Anterior cingulate cortex (tissue), 58 donors: ENCODE measurements around the gene AGXT.
A peak's percentile ranks its signal among the peaks of the same experiment; 100 is the strongest.

Source experiments
- DNase-seq, 58 donors: peaks; one replicate each; lab custom pipeline; 2025; lab: John Stamatoyannopoulos, UW

AGXT gene

DNA sequence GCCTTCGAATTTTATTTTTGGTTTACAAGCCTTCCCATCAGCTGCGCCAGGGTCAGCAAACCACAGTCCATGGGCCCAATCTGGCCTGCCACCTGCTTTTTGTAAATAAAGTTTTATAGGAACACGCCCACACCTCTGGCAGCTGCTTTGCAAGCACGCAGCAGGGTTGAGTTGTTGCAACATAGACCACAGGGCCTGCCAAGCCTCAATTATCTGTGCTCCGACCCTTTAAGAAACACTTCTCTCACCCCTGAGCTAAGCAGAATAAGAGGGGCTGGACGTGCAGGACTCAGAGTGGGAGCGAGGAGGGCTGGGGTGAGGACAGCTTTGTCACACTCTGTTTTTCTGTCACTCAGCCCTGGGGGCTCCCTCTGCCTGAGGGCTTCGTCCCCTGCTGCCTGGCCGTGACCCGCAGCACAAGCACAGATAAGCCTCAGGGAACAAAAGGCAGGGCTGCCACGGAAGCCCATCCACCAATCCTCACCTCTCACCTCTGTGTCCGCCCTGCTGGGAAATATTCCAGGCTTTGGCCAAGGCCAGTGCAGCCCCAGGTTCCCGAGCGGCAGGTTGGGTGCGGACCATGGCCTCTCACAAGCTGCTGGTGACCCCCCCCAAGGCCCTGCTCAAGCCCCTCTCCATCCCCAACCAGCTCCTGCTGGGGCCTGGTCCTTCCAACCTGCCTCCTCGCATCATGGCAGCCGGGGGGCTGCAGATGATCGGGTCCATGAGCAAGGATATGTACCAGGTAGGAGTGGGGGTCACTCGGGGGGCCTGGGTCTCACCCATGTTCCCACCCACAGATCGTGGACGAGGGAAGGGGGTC, at the start of gene AGXT:
AGXT (plus strand) TSS at position 539 of the 823 bp plus-strand sequence; CDS start at position 581, 42 bp downstream.
- DNase-seq, result no peak

GRCh38 chr2:240819126-240819857, 49.3 kb upstream of the AGXT start:
- peak in 9 of 58 donors; percentile 32 to 74 (median 59) for DNase-seq

DNA sequence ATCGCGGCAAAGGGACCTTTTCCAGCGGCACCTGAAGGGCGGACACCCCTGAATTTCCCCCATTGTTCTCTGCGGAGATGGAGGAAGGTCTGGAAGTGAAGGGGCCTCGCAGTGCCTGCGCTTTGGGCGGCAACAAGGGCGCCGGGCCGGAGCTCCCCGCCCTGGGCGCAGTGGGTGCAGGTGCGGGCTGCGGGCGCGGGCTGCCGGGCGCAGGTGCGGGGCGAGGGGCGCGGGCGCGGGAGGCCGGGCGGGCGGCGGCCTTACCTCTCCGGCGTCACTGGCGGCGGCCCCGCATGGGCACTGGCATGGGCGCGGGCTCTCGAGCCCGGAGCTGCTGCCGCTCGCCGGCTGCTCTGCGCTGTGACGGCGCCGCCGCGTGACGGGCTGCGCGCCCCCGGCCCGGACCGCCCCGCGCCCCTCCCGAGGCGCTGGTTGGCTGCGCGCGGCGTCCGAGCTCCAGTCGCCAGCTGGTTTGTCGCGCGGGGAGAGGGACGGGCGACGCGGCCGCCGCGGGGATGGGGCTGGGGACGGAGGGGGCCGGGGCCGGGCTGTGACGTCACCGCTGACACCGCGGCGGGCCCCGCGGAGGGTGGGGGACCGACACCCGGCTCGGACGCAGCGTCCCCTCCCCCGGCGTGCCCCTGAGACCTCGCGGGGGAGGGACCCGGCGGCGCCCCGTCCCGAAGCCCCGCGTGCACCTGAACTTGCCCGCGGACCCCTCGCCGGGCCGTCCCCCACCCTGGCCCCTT, 48.6 kb upstream of the AGXT start, which contains the start of gene KIF1A:
KIF1A (minus strand) TSS at position 362 of the 749 bp plus-strand sequence. CDS start 22,467 bp downstream, outside the sequence.
- peak in 56 of 58 donors; percentile 57 to 96 (median 90) for DNase-seq

- DNase-seq, result peak in 46 of 58 donors; percentile 25 to 81 (median 65)
Measured at GRCh38 chr2:240820607-240821428, 47.8 kb upstream of the AGXT start.

GRCh38 chr2:240821429-240821778, 47.2 kb upstream of the AGXT start:
- DNase-seq, result no peak

DNA sequence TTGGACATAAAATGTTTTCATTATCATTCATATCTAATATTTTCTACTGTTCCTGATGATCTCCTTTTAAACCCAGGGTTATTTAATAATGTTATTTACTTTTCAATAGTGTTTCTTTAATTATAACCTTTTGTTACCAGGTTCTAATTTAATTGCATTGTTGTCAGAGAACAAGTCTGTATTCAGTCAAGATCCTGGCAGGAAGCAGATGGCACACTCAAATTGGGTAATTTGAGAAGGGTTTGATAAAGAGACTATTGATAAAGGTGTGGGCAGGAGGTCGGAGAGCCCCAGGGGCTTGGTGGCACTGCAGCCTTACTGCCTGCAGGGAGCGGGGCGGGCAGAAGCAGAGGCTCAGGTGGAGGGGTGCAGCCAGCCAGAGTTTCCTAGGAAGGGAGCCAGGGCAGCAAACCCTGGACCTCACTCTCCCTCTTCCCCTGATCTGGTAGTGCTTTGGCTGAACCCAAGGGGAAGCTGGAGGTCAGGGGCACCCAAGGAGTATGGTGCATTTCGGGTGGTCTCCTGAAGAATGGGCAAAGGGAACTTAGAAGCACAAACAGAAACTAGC, 46.3 kb upstream of the AGXT start:
- DNase-seq, result no peak

DNA sequence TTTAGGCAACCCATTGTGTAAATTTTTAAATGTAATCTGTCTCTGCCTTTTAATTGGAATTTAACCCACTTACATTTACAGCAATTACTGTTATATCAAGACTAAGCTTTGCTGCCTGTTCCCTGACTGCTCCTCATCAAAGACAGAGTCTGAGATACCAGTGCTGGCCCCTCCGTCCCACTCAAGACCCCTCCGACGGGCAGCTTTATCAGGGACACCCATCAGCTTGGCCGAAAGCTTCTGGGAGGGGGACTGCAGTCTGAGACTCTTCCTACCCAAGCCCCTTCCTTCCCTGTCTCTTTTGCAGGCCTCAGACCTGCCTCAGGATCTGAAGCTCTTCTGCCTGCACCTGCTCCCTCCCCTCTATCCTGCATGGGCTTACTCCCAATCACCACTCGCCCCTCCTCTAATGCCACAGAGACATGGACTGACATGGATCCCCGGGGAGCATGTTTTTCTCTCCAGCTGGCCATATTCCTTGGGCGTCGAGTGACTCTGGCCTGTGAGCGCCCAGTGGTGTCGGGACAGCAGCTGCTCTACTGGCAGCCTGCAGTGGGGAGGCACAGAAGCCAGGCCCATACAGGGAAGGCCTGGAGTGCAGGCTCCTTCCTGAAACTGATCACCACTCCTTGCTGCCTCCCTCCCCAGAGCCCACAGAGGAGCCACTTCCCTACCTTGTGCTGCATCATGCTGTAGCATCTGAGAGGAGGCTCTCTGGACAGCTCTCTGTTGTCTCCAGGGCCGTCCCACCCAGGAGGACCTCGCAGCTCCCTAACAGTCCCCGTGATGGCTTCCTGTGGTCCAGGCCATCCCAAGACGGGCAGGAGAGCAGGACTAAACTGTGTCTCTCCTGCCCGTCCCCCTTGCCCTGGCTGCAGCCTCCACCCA, 44.9 kb upstream of the AGXT start:
- DNase-seq, result no peak

GRCh38 chr2:240825476-240825875, 43.1 kb upstream of the AGXT start:
- DNase-seq, result no peak

DNA sequence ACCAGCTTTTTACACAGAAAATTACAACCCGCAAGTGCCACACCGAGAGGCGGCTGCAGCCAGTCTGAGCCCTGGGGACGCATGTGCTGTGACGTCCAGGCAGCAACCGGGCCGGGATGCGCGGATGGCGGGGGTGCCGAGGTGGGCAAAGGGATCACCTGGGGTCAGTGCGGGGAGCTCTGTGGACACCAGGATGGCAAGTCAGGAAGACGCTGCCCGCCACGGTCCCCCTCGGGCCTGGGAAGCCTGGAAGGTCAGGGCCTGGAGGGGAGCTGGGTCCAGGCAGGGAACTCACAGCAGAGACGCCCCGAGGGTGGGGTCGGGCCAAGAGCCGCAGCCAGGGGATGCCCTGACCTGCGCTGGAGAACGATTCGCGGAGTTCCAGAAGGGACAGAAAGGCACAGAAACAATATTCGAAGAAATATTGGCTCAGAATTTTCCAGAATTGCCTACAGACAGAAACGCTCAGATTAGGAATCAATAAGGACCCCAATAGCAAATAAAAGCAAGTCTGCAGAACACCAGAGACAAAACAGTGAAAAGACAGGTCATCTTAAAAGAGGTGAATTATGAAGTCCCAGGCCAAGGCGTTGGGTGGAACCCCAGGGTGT, 36.9 kb upstream of the AGXT start:
- peak in 1 of 58 donors; percentile 41 for DNase-seq

DNA sequence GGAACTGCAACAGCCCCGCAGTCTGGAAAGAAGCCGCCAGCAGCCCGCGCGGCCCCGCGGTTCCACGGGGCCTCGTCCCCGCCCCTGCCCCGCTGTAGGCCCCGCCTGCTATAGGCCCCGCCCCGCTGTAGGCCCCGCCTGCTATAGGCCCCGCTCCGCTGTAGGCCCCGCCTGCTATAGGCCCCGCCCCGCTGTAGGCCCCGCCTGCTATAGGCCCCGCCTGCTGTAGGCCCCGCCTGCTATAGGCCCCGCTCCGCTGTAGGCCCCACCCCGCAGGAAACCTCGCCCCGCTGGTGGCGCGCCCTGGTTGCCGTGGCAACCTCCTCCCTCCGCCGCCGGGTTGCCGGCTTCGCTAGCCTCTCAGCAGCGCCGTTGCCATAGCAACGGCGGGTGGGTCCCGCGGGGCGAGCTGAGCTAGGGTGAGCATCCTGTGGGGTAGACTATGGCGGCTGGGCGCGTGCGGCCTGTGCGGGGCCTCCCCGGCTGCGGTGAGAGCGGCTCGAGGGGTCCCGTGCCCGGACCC, 36.4 kb upstream of the AGXT start:
- DNase-seq, result peak in 57 of 58 donors; percentile 37 to 98 (median 93)

DNA sequence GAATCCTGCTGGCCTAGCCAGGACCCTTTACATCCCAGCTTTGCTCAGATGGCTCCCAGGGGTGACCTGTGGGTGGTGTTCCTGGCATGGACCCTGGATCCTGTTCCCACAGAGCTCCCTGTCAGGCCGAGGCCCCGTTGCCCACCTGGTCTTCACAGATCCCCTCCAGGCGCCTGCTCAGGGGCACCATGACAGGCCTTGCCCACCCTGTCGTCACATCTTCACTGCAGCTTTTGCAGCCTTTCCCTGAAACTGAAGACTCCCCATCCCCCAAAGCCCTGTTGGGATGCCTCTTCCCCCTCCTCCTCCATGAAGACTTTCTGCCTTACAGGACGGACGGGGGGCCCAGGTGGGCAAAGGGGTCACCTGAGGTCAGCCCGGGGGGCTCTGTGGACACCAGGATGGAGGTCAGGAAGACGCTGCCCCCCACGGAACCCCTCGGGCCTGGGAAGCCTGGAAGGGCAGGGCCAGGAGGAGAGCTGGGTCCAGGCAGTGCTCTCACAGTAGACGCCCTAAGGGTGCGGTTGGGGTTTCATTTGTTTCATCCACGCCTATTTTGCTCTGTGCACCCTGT, 35.6 kb upstream of the AGXT start:
- DNase-seq, result no peak

- no peak for DNase-seq
Measured at GRCh38 chr2:240833724-240834285, 34.8 kb upstream of the AGXT start.

- no peak for DNase-seq
Measured at GRCh38 chr2:240834377-240834975, 34.1 kb upstream of the AGXT start.

DNA sequence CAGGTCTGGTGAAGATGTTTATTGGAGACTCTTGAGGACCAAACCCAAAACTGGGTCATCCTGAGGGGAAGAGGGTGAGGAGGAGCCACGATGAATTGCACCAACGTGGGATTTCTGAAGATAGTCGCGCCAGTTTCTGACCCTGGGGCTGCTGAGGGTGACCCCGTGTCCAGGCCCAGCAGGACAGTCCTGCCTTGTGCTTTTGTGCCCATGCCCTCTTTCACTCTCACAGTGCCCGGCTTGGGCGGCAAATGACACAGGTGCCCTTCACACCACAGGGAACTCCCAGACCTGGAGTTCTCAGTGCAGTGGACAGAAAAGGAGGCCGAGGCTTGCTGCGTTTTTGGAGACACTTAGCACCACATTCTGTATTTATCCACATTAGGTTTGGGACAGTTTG, 33.1 kb upstream of the AGXT start:
- no peak for DNase-seq

DNA sequence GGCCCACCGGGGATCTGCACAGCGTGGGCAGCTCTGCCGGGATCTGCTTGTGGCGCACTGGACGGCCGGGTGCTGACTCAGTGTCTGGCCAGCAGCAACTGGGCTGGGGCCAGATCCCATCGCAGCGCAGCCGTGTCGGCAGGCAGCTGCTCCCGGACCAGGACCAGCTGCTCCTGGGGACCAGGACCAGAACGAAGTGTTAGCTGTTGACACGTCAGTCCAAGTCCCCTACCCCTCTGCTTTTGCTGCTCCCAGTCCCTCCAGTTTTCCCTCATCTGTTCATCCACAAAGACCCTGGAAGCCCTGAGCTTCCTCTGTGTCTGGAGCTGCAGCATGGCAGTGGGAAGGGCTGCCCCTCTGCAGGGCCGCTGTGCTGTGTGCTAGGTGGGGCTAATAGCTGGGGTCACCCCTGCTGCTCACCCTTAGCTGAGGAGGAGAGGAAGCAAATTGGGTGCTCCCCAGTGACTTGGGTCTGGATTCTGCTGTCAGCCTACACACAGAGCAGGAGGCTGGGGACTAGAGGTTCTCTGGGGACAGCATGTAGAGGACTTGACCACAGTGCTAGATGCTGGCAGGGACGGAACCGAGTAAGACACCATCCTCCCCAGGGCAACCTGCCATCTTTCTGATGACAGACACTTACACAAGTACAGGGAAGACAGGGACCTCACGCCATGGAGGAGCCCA, 31.7 kb upstream of the AGXT start:
- DNase-seq, result peak in 44 of 58 donors; percentile 9 to 77 (median 41)

DNA sequence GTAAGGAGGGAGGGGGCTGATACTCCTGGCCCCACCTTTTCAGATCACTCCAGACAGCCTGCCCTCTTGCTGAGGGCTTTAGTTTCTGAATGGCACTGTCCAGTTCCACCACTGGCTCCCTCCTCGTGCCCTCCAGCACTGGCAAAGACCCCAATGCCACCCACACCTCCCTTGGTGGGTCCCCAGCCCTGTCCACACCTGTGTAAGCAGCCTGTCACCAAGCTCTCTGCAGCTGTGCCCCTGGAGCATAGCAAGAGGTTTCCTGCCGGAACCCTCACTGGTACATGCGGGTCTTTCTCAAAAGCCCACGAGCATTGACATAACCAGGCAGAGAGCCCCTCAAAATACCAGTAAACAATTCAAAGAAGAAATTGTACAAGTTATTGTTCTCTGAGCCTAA, 31.0 kb upstream of the AGXT start:
- no peak for DNase-seq
